K562 (cell line): ENCODE results near the gene TMEM242. TPM values are rescaled to one million over a fixed set of nuclear protein-coding genes. Genes with fewer than 3 reads are reported as not detected.
A peak's percentile ranks its signal among the peaks of the same experiment; 100 is the strongest.

ENCODE experiments used
- ARID2 ChIP-seq: fragments of 450-650 bp; IDR thresholded peaks from 2 replicates; pipeline ENCODE4 v1.6.1; 2017; ENCODE audit warnings: antibody characterized with exemption, mild to moderate bottlenecking
- CBX3 ChIP-seq, 2 experiments: IDR thresholded peaks; 1 replicate in 1 of 2; 2 replicates in 1 of 2; pipeline ENCODE4 v1.6.1; 2012; ENCODE audit warnings: inconsistent platforms in 2 of 2, low read length in 2 of 2, borderline replicate concordance in 1 of 2, control low read depth in 1 of 2
- DEAF1 ChIP-seq: fragments of 450-650 bp; formaldehyde crosslinking; IDR thresholded peaks from 2 replicates; pipeline ENCODE4 v1.4.0; 2020; ENCODE audit warnings: mild to moderate bottlenecking, moderate library complexity
- FOXK2 ChIP-seq, 2 experiments: fragments of 450-650 bp; IDR thresholded peaks in 1 of 2; conservative IDR thresholded peaks in 1 of 2; 2 replicates each; pipeline ENCODE4 v1.6.1; 2016; ENCODE audit warnings: low read depth in 2 of 2, mild to moderate bottlenecking in 1 of 2
- FOXM1 ChIP-seq, 2 experiments: fragments of 450-650 bp in 1 of 2; sonication (generic) in 1 of 2; formaldehyde crosslinking in 1 of 2; IDR thresholded peaks; 2 replicates each; pipeline versions ENCODE4 v1.6.1 to v1.9.0; 2017 to 2022; ENCODE audit warnings: low read depth in 2 of 2, mild to moderate bottlenecking in 2 of 2, missing genetic modification reagents in 1 of 2, moderate library complexity in 1 of 2
- GATAD2B ChIP-seq: fragments of 450-650 bp; IDR thresholded peaks from 2 replicates; pipeline ENCODE4 v1.6.1; 2017; ENCODE audit warnings: mild to moderate bottlenecking, borderline replicate concordance
- JUND ChIP-seq, 2 experiments: IDR thresholded peaks; 2 replicates in 1 of 2; 3 replicates in 1 of 2; pipeline ENCODE4 v1.6.1; 2011; ENCODE audit warnings: borderline replicate concordance in 2 of 2, low read depth in 2 of 2, low read length in 2 of 2, improper control_type of control experiment in 1 of 2, missing biosample characterization in 1 of 2, missing genetic modification characterization in 1 of 2, missing genetic modification reagents in 1 of 2
- KLF16 ChIP-seq: IDR thresholded peaks from 2 replicates; pipeline ENCODE4 v1.6.1; 2016; ENCODE audit warnings: antibody characterized with exemption
- NCOR1 ChIP-seq: fragments of 450-650 bp; IDR thresholded peaks from 2 replicates; pipeline ENCODE4 v1.6.1; 2016; ENCODE audit warnings: mild to moderate bottlenecking, moderate library complexity
- POLR2H ChIP-seq: IDR thresholded peaks from 2 replicates; pipeline ENCODE4 v1.6.1; 2016; ENCODE audit warnings: missing genetic modification characterization, low read depth, mild to moderate bottlenecking, control low read depth, missing compliant biosample characterization, moderate library complexity
- RAD21 ChIP-seq, 2 experiments: fragments of 250-450 bp in 1 of 2; fragments of 450-650 bp in 1 of 2; sonication (Bioruptor Pico) in 1 of 2; formaldehyde crosslinking in 1 of 2; IDR thresholded peaks in 1 of 2; conservative IDR thresholded peaks in 1 of 2; 2 replicates each; pipeline versions ENCODE4 v1.4.0 to v1.8.0; 2020 to 2022; ENCODE audit warnings: mild to moderate bottlenecking in 2 of 2, moderate library complexity in 1 of 2
- RAD51 ChIP-seq: fragments of 450-650 bp; IDR thresholded peaks from 2 replicates; pipeline ENCODE4 v1.7.1; 2016; ENCODE audit warnings: low read depth, mild to moderate bottlenecking, borderline replicate concordance
- SPI1 ChIP-seq: IDR thresholded peaks from 2 replicates; pipeline ENCODE4 v1.6.1; 2011; ENCODE audit warnings: low read depth, low read length, control low read depth, borderline replicate concordance
- STAG1 ChIP-seq: sonication (generic); formaldehyde crosslinking; IDR thresholded peaks from 2 replicates; pipeline ENCODE4 v1.5.0; 2020; ENCODE audit warnings: missing genetic modification reagents, borderline replicate concordance
- TAL1 ChIP-seq: fragments of 450-650 bp; IDR thresholded peaks from 2 replicates; pipeline ENCODE4 v1.6.1; 2016; ENCODE audit warnings: mild to moderate bottlenecking
- THRAP3 ChIP-seq: fragments of 450-650 bp; IDR thresholded peaks from 2 replicates; pipeline ENCODE4 v1.6.1; 2016; ENCODE audit warnings: mild to moderate bottlenecking, inconsistent platforms, borderline replicate concordance
- ZBTB11 ChIP-seq, 3 experiments: fragments of 200-800 bp in 1 of 3; fragments of 250-450 bp in 1 of 3; fragments of 450-650 bp in 1 of 3; sonication (Bioruptor Pico) in 1 of 3; sonication (Bioruptor generic) in 1 of 3; formaldehyde crosslinking in 1 of 3; IDR thresholded peaks; 2 replicates each; pipeline versions ENCODE4 v1.6.1 to v1.8.0; 2016 to 2022; ENCODE audit warnings: mild to moderate bottlenecking in 2 of 3, missing genetic modification characterization in 2 of 3, missing compliant biosample characterization in 1 of 3, moderate library complexity in 1 of 3
- polyA plus RNA-seq, 8 experiments: library from polyadenylated mRNA; depleted of rRNA in 4 of 8; stranded (reverse) in 5 of 8; unstranded in 3 of 8; fragments of >200 nt; fragmentation: Nextera tagmentation in 2 of 8; fragmentation: Illumina TruSeq in 1 of 8; extraction: Ambion mirVana in 2 of 8; extraction: Trizol in 1 of 8; gene quantifications; 2 replicates each; pipeline versions ENCODE4 v1.2.1 to v1.2.3, GENCODE V29; 2011 to 2014; ENCODE audit warnings: inconsistent platforms in 1 of 8, missing spikeins in 1 of 8
- total RNA-seq, 7 experiments: library from RNA; depleted of rRNA in 6 of 7; stranded (reverse); fragments of >200 nt in 6 of 7; fragmentation: Illumina TruSeq in 2 of 7; extraction: Trizol in 2 of 7; gene quantifications; 2 replicates each; pipeline versions ENCODE4 v1.2.1 to v1.2.3, GENCODE V29; 2011 to 2021; ENCODE audit warnings: low replicate concordance in 1 of 7

The TMEM242 gene
- total and polyA plus RNA-seq, 9 of the 15 experiments (the other 6 are each of a cell fraction or from before 2014, with no cell fraction given) = 9.5 to 35.3 (median 16.5) TPM

GRCh38 chr6:157314705-157315321 lies 8.5 kb downstream of the TMEM242 start (continued):
- TF ChIP-seq FOXM1 (IDR thresholded peaks at IDR 0.05; ENCODE audit: low read depth) (0 out of 2 replicates have a peak, but pooled peaks have one; percentile 23), FOXM1 (CRISPR knock-in tag; IDR thresholded peaks at IDR 0.05; ENCODE audit: low read depth) (no peak), CBX3 (IDR thresholded peaks at IDR 0.05; ENCODE audit: borderline replicate concordance in 1 of 2, low read length in 2 of 2) (peak in 1 of 2 experiments; percentile 32; a peak in 1 of 3 replicates), KLF16 (peak; percentile 71; the same call in 1 of the 2 replicates), ZBTB11 (CRISPR knock-in tag; IDR thresholded peaks at IDR 0.05) (peak in 1 of 3 experiments; percentile 68; a peak in 2 of 6 replicates), ARID2 (peak; percentile 94), RAD21 (CRISPR knock-in tag; conservative IDR thresholded peaks at IDR 0.05 in 1 of 2, IDR thresholded peaks at IDR 0.05 in 1 of 2) (peak; percentile 100), NCOR1 (0 out of 2 replicates have a peak, but pooled peaks have one; percentile 15), GATAD2B (0 out of 2 replicates have a peak, but pooled peaks have one; percentile 17), STAG1 (peak; percentile 52; the same call in 1 of the 2 replicates), JUND (IDR thresholded peaks at IDR 0.05; ENCODE audit: borderline replicate concordance, low read depth, low read length) (peak; percentile 41; the same call in 1 of the 2 replicates), JUND (tag; IDR thresholded peaks at IDR 0.05; ENCODE audit: borderline replicate concordance, low read depth, low read length) (peak; percentile 17; the same call in 1 of the 3 replicates), TAL1 (0 out of 2 replicates have a peak, but pooled peaks have one; percentile 3), DEAF1 (CRISPR knock-in tag) (peak; percentile 99), SPI1 (0 out of 2 replicates have a peak, but pooled peaks have one; percentile 22), POLR2H (tag) (peak; percentile 16; the same call in 1 of the 2 replicates), RAD51 (0 out of 2 replicates have a peak, but pooled peaks have one; percentile 6), THRAP3 (0 out of 2 replicates have a peak, but pooled peaks have one; percentile 43), FOXK2 (conservative IDR thresholded peaks at IDR 0.05 in 1 of 2, IDR thresholded peaks at IDR 0.05 in 1 of 2; ENCODE audit: low read depth in 2 of 2) (0 out of 4 replicates have a peak, but pooled peaks of 1 of the 2 experiments have one; percentile 12)
